Gastrocnemius medialis (tissue), 4 donors: ENCODE data around the gene PACS1.

ENCODE experiments used
- POLR2A ChIP-seq, 2 donors: fragments of 450-650 bp; IDR thresholded peaks; one replicate each; pipeline ENCODE4 v1.6.1; 2017; ENCODE audit warnings: antibody characterized with exemption in 2 of 2, mild to moderate bottlenecking in 2 of 2, moderate library complexity in 2 of 2
- TF ChIP-seq, protein P1 (sequence below), 5 experiments: fragments of 450-650 bp in 3 of 5; fragments of 200-600 bp in 2 of 5; sonication (generic) in 2 of 5; IDR thresholded peaks in 4 of 5; conservative IDR thresholded peaks in 1 of 5; 1 replicate in 4 of 5; 2 replicates in 1 of 5; pipeline ENCODE4 v1.5.1; 2016 to 2019; ENCODE audit warnings: antibody characterized with exemption in 5 of 5, mild to moderate bottlenecking in 3 of 5, moderate library complexity in 3 of 5

DNA sequence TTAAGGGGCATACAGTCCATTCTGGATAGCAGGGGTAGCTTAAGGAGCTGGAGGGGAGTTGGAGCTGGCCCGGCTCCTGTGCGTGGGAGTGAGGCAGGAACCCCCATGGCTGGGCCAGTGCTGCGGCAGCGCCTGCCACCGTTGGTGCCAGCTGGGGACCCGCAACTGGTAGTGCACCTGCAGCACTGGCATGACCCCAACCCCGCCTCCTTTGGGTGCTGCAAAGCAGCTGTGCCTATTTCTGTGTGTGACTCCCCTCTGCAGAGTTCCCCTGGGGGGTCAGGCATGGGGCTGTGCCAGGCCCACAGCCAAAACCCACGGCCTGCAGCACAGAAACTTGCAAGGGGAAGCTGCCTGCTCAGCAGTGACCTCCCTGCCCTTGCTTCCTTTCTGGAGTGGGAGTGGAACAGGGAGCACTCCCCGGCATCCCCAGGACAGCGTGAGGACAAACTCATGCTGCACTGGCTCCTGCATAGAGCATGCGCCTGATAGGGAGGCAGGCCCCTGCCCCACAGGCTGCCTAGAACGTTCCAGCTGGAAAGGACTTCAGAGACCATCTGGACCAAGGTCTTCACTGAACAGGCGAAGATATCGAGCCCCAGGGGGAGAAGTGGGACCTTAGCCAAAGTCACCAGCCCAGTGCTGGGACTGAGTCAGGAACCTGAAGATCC is 172.2 kb downstream of the PACS1 start:
- TF ChIP-seq, protein P1, sequence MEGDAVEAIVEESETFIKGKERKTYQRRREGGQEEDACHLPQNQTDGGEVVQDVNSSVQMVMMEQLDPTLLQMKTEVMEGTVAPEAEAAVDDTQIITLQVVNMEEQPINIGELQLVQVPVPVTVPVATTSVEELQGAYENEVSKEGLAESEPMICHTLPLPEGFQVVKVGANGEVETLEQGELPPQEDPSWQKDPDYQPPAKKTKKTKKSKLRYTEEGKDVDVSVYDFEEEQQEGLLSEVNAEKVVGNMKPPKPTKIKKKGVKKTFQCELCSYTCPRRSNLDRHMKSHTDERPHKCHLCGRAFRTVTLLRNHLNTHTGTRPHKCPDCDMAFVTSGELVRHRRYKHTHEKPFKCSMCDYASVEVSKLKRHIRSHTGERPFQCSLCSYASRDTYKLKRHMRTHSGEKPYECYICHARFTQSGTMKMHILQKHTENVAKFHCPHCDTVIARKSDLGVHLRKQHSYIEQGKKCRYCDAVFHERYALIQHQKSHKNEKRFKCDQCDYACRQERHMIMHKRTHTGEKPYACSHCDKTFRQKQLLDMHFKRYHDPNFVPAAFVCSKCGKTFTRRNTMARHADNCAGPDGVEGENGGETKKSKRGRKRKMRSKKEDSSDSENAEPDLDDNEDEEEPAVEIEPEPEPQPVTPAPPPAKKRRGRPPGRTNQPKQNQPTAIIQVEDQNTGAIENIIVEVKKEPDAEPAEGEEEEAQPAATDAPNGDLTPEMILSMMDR (IDR thresholded peaks at IDR 0.05 in 4 of 5, conservative IDR thresholded peaks at IDR 0.05 in 1 of 5), result no peak
- no peak for TF ChIP-seq POLR2A (IDR thresholded peaks at IDR 0.05)
